ENCODE results near the gene SFXN5. TPM values are rescaled to one million over a fixed set of nuclear protein-coding genes. Genes with fewer than 3 reads are reported as not detected.
"Not testable (repeated sequence)": the region's sequence is repeated elsewhere in the genome, so short reads cannot be mapped to it uniquely, and the experiment has no call there.

Gene SFXN5, protein sequence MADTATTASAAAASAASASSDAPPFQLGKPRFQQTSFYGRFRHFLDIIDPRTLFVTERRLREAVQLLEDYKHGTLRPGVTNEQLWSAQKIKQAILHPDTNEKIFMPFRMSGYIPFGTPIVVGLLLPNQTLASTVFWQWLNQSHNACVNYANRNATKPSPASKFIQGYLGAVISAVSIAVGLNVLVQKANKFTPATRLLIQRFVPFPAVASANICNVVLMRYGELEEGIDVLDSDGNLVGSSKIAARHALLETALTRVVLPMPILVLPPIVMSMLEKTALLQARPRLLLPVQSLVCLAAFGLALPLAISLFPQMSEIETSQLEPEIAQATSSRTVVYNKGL
- 27.5 TPM for total RNA-seq

DNA sequence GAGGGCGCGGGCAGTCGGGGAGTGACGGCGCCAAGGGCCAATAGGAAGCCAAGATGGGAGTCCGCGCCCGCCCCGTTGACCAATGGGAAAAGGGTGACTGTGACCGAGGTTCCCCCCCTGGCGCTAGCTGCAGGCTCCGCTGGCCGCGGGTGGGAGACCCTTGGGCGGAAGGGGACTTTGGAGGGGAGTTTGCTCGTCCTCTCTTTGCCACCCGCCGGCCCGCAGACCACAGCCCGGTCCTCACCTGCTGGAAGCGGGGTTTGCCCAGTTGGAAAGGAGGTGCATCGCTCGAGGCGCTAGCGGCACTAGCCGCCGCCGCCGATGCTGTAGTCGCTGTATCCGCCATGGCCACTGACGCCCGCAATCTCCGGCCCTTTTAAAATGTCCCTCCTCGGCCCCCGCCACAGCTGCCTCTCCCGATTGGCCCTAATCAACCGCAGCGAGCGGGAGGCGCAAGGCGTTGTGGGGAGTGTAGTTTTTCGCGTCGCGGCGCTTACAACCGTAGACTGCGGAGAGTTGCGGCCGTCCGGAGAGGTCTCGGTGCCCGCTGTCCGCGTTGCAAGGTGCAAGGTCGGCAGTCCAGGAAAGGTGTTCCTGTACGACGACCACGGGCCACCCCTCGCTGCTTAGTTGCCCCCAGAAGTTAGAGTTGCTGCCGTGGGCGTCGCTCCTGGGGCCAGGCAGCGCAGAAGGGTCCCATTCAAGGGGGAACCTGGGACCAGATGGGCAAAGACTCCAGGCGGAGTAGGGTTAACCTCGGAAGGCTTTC is at the start of gene SFXN5:
TSS of gene SFXN5 (minus strand) at position 353 of the 769 bp plus-strand sequence. CDS start at position 346, 7 bp downstream.
- peak; percentile 97 for DNase-seq

DNA sequence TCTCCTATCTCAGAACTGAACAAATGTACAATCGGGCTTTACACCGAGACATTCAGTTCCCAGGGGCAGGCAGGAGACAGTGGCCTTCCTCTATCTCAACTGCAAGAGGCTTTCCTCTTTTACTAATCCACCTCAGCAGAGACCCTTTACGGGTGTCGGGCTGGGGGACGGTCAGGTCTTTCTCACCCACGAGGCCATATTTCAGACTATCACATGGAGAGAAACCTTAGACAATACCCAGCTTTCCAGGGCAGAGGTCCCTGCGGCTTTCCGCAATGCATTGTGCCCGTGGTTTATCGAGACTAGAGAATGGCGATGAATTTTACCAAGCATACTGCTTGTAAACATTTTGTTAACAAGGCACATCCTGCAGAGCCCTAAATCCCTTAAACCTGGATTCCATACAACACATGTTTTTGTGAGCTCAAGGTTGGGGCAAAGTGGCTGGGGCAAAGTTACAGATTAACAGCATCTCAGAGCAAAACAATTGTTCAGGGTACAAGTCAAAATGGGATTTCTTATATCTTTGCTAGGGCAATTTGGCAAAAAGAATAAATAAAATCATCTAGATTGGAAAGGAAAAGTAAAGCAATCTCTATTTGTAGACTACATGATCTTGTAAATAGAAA is 48.2 kb upstream of the SFXN5 start:
- DNase-seq, result not testable (repeated sequence)

DNA sequence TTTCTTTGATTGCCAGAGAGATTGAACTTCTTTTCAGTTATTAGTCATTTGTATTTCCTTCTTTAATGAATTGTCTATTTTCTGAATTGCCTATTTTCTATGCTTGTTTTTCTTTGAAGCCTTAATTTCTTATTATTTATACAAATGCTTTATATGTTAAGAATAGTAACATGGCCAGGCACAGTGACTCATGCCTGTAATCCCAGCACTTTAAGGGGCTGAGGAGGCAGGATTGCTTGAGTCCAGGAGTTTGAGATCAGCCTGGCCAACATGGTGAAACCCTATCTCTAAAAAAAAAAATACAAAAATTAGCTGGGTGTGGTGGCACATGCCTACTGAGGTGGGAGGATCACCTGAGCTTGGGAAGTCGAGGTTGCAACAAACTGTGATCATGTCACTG is 45.9 kb upstream of the SFXN5 start:
- DNase-seq, result no peak

DNA sequence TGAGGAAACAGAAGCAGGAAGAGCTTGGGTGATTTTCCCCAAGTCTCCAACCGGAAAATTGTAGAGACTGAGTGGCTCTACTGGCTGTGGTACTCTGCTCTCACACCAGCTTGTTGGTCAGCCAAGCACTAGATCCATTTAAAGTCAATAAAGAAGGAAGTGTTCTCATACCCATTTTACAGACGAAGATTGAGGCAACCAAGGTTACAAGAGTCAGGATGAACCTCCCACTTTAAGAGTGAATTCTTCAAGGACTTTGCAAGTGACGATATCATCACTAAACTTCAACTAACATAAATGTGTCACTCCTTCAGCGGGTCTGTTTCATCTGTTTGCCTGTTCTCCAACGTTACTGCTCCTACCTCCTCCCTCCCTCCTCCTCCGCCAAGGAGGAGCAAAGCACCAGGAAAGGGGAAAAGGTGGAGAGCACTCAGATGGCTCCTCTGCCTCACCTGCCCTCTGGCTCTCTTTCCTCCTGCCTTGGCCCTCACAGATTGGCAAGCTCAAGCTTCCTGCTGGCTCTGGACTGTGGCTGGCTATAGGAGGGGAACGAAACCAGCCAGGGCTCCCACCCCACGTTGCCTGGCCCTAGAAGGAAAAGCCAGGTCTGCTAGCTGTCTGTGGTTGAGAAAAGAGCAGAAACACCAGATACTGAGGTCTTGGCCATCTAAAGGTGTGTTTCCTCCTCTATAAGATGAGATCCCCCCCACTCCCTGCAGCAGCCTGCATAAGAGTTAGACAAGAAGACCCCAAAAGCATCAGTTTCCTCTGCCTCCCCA is 44.9 kb upstream of the SFXN5 start:
- DNase-seq, result no peak

DNA sequence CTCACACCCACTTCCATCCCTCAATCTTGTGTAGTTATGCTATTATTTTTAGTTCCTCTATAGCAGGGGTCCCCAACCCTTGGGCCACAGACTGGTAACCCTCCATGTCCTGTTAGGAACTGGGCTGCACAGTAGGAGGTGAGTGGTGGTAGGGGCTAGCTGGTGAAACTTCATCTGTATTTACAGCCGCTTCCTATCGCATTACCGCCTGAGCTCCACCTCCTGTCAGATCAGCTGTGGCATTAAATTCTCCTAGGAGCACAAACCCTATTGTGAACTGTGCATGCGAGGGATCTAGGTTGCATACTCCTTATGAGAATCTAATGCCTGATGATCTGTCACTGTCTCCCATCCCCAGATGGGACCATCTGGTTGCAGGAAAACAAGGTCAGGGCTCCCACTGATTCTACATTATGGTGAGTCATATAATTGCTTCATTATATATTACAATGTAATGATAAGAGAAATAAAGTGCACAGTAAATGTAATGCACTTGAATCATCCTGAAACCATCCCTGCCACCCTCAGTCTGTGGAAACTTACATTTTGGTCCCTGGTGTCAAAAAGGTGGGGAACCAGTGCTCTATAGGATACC is 42.9 kb upstream of the SFXN5 start:
- DNase-seq, result no peak

DNA sequence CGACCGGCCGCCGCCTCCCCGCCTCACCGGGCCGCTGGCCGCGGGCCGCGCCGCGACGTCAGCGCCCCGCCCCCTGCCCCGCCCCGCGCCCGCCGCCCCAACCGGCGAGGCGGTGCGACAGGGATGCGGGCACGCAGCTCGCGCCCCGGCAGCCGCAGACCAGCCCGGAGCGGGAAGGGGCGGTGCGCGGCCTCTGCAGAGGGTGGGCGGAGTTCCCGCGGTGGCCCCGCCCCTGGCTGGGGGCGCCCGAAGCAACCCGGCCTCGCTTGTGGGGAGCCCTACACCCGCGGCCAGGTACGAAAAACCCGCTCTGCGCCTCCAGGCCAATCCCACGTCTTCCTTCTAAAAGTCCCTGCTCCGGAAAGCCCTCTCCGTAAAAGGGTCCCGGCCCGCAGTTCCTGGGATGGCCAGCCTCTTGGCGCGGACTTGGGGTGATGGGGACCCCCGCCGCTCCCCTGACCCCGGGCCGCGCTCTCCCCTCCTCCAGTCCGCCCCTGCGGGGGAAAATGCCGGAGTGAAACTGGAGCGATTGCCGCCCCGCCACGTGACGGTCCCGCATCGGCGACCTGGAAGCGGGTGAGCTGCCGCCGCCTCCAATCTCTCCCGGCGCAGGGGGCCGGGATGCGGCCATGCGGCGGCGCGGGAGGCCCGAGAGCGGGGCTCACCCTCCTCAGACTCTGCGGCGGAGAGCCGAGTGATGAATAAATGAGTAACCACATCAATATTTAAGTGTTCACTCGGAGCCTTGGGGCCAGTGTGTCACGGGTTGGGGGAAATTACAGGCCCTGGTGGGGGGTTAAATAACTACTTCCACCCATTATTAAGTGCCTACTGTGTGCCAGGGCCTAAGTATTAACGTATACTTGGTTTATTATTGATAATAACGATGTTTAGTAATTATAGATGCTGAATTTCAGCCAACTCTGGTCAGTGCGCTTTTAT is 41.7 kb upstream of the SFXN5 start, which contains the start of gene RAB11FIP5:
TSS of gene RAB11FIP5 (minus strand) at position 36 of the 942 bp plus-strand sequence. CDS start 171 bp downstream, outside the sequence.
- peak; percentile 77 for DNase-seq

DNA sequence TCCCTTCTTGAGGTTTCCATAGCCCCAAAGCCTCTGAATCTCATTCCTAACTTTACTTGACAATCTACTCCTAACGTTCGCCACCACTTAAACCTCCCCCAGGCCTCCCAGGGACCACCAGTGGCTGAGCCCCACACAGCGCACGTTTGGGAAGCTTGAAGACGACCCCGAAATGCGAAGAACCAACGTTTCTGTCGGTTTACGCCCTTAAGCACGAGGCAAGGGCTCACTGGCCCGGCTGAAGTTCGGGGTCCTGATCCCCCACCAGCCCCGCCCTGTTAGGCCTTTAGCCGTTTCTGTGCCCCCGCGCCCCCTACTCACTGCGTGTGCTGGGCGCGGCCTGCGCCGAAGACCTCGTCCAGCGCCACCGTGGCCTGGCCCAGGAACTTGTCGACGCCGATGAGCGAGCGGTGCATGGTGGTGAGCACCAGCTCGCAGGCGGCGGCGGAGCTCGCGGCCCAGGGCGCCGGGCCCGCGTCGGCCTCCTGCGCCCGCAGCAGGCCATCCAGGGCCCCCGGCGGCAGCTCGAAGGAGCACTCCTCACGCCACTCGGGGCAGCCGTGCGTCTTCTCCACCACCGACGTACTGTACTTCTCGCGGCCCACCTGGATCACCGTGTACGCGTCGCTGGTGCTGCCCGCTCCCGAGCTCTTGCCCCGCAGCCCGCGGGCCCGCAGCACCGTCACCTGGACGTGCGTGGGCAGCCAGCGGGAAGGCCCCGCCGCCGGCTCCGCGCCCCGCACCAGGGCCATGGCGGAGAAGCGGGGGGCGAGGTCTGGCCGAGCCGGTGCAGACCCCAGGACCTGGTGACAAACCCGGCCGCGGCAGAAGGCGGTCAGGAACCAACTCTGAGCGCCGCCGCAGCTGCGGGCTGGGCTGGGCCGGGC is 40.8 kb upstream of the SFXN5 start:
- no peak for DNase-seq

DNA sequence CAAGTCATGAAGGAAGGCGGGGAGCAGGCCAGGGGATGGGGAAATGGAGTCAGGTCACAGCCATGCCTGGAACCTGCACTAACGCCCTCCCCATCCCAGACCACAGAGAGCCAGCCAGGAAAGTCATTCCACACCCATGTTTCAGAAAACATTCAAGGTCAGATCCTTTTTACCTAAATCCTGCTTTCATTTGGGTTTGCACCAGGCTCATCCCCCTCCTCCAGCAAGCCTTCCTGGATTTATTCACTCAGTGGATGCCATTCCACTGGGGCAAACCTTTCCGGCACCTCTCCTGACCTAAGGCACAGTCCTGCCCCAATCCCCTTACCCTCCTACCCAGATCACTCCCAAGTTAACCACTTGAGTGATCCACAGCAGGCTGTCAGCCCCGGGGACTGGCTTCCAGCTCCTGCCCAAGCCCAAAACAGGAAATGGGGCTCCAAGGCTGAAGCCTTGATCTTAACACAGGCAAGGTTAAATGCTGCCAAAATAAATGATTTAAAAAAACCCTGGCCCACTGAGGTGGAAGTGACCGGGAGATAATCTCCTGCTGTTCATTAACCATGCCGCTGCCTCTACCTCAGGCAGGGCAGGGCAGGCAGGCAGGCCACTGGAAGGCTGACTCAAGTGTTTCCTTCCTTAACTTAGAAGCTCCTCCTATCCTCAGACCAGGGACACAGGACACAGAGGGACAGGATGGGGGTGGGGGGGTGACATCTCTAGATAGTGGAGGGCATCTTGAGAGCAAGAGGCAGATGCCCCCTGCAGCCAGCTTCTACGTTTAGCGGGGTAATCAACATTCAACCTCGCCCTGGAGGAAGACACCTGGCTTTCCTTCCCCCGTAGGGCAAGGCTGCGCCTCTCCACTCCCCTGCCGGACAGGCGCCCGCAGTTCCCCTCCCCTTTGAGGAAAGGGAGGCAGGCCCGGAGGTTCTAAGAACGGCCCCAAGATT is 39.8 kb upstream of the SFXN5 start:
- DNase-seq, result no peak

DNA sequence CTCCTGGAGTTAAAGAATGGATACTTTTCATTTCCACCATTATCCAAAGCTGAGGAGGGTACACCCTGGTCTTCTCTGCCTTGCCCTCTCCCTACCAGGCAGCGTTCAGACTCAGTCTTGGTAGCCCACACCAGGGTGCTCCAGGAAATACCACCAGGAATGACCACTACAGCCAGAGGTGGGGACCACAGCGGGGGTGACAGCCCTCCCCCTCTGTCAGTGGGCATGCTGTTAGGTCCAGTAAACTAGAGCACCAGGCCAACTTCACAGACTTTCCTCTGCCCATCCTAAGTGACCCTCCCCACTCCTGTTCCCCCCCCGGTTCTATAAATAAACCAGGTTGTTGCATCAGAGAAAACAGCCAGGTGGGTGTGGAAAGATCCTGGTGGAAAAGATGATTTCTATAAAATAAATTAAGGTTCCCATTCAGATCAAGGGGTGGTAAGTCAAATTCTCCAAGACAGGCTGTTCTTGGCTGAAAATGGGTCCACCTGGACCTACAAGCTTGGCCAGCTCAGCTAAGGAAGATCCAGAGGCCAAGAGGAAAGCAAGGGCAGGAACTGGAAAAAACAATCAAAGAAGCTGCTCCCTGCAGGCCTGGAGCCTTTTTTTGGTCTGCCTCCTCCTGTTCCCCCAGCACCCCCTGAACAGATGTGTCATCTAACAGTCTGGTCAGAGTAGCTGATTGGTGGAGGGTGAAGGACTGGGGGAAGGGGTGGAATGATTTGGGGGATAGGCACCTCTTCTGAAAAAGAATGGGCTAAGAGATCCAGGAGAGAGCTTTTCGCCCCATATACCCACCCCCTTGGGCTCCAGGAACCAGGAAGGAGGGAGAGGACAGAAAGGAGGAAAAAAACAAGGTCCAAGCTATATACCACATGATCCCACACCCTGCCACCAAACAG is 38.9 kb upstream of the SFXN5 start:
- no peak for DNase-seq

DNA sequence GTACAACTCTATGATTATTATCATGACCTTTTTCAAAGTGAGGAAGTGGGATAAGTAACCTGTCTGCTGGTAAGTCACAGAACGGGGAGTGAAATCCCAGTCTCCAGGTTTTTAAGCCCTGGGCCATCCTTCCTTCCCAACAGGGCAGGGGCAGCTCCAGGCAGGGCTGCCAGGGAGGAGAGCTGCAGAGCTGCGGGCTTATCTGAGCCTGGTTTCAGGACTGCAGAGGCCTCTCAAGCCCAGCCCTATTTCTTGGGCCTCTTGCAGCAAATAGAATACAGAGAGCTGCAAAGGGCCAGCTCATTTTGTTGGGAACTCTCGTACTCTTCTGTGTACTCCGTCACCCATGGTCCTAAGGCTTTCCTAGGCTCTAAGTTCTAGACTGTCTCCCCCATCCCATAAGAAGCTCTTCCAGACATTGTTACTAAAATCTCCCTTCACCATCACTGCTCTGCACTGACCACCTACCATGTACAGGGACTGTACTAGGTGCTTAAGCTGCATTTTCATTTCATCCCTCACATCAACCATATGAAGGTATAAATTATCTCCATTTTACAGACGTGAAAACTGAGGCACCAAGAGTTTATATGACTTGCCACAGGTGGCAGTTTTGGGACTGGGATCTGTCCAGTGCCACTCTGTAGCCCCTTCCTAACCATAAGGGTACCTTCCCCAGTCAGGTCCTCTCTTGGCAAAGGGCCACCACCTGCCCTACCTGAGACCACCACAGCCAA is 38.1 kb upstream of the SFXN5 start:
- no peak for DNase-seq

DNA sequence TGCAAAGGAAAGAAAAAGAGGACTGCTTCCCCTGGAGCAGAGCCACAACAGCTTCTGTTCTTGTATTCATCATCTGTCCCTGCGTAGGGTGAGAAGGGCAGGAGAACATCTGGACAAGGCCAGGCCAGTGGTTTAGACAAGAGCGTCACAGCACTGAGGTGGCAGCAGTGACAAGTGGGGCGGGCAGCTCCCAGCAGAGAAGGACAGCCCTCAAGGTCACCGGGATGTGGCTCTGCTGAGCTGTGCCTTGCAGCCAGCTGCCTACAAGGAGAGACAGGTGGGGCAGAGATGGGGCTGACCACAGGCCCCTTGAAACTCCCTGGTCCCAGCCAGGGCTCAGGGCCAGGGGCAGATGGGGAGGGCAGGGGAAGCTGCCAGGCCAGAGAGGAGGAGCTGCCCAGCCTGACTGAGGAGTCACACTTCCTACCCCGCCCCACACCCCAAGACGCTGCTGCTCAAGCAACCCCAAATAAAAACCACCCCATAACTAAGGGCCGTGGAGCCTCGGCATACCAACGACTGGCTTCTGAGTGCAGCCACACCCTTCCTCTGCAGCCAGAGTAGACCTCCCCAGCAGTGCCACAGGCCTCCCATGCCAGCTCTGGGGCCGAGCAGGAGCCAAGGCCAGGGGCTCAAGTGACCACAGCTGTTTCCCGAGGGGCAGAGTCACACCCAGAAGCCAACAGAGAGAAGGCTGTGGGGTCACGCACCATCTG is 35.9 kb upstream of the SFXN5 start:
- DNase-seq, result no peak

DNA sequence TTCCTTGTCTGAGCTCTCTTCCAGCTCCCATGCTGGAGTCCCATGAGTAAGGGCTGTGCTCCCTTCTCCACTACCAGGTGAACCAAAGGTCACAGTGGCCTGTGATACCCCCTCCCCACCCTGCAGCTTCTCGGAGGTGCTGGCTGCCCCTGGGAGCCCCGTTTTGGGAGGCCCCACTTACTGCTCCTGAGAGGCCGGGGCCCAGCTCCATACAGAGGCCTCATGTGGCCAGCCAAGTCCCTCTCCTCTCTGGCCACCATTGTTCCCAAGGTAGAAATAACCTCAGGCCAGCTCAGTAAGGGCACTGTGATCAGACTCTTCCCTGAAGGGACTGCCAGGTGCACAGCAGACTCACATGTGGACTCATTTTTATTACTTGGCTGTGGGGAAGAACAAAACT is 35.3 kb upstream of the SFXN5 start:
- no peak for DNase-seq

DNA sequence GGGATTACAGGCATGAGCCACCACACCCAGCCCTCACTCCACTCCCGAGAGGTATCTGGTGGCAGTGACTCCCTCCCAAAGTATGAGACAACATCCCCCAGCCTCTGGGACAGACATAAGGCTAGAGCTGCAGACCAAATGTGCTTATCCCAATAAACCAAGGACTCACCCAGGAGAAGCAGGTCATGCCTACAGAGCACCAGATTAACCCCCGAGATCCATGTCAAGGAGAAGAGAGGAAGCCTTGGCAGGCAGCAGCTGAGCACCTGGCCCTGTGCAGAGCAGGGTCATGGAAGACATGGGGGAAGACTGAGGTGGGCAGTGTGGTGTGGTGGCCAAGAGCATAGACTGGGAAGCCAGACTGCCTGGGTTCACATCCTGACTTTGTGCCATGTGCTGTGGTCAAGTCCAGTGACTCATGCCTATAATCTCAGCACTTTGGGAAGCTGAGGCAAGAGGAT is 34.0 kb upstream of the SFXN5 start:
- no peak for DNase-seq

DNA sequence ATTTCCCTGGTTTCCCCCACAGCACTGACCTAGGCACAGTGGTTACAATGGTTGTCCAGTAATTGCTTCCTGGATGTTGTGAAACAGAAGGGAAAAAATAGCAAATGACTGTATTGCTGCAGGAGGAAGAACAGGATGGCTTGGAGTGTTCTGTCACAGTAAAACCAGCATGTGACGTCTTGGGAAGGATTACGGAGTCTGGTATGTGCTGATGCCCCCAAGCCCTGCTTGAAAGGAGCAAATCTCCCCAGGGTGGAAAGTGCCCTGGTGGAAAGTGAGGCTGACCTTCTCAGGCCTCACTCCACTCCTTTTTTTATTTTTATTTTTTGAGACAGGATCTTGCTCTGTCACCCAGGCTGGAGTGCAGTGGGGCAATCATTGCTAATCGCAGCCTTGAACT is 33.4 kb upstream of the SFXN5 start:
- no peak for DNase-seq

DNA sequence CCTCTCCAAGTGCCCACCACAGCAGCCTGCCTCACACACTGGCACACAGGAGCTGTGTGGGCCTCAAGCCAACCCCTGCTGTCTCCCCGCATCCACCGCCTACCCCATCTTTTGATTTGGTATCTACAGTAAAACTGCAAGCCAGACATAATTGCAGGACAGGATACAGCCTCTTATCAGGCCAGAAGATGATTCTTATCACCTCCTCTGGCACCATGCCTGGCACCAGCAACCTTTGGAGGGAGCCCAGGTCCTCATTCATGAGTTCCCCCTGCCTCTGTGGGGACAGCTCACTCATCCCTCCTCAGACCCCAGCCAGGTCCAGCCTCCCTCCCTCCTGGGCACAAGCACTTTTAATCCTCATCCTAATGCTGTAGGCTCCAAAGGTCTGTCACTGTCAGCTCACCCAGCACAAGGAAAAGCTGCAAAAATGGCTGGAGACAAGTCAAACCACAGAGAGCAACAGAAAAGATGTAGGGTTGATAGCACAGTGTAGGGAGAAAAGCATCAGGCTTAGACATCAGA is 31.6 kb upstream of the SFXN5 start:
- DNase-seq, result no peak

Measured in occipital lobe (tissue), 2 donors.